Omental fat pad (tissue), 4 donors: ENCODE measurements around the gene SOX30. TPM values are rescaled to one million over a fixed set of nuclear protein-coding genes. Genes with fewer than 3 reads are reported as not detected.

Source experiments
- ATAC-seq: fragments of 150-250 bp; one replicate; pipeline ENCODE4 v1.9.1; 2016; ENCODE audit warnings: mild to moderate bottlenecking, moderate library complexity; ENCODE audit not compliant: low FRiP score
- DNase-seq: peaks from one replicate; pipeline ENCODE4 v3.0.0-alpha.2; 2019; ENCODE audit warnings: low spot score
- CTCF ChIP-seq, 3 donors: fragments of 450-650 bp; IDR thresholded peaks; one replicate each; pipeline ENCODE4 v1.5.1; 2016 to 2017; ENCODE audit warnings: antibody characterized with exemption in 3 of 3, mild to moderate bottlenecking in 3 of 3, moderate library complexity in 2 of 3
- total RNA-seq, 4 donors: library from RNA; depleted of rRNA; stranded (reverse); fragments of >200 nt; gene quantifications; one replicate each; pipeline ENCODE4 v1.1.0, GENCODE V29; 2016

SOX30 gene
- total RNA-seq, 4 donors from 2014 or later, result 0.12 TPM; not detected in 3

GRCh38 chr5:157613385-157614245 is 38.6 kb downstream of the SOX30 start:
- ATAC-seq (no peak), DNase-seq (no peak)
- no peak for TF ChIP-seq CTCF (IDR thresholded peaks at IDR 0.05)

- no peak for DNase-seq
- no peak for ATAC-seq
- no peak for TF ChIP-seq CTCF (IDR thresholded peaks at IDR 0.05)
Observed at GRCh38 chr5:157612581-157612980, 39.7 kb downstream of the SOX30 start.

GRCh38 chr5:157611571-157612476 is 40.4 kb downstream of the SOX30 start:
- DNase-seq, result no peak
- ATAC-seq, result no peak
- TF ChIP-seq CTCF (IDR thresholded peaks at IDR 0.05), result no peak

GRCh38 chr5:157610990-157611389 is 41.2 kb downstream of the SOX30 start:
- TF ChIP-seq CTCF (IDR thresholded peaks at IDR 0.05), result no peak
- ATAC-seq, result no peak
- DNase-seq, result no peak

- DNase-seq (no peak), ATAC-seq (no peak)
- TF ChIP-seq CTCF (IDR thresholded peaks at IDR 0.05), result no peak
Observed at GRCh38 chr5:157608972-157609565, 43.2 kb downstream of the SOX30 start.

GRCh38 chr5:157607371-157608161 is 44.7 kb downstream of the SOX30 start:
- no peak for TF ChIP-seq CTCF (IDR thresholded peaks at IDR 0.05)
- no peak for ATAC-seq

More at GRCh38 chr5:157607371-157608161, 44.7 kb downstream of the SOX30 start:
- no peak for DNase-seq
